ENCODE measurements around the gene PIGH.

PIGH gene

GRCh38 chr14:67573228-67574010 is 26.6 kb downstream of the PIGH start:
- no peak for DNase-seq

GRCh38 chr14:67572608-67573007 is 27.5 kb downstream of the PIGH start:
- DNase-seq, result no peak

- DNase-seq, result no peak
Measured at GRCh38 chr14:67571991-67572323, 28.1 kb downstream of the PIGH start.

GRCh38 chr14:67571275-67571990 is 28.6 kb downstream of the PIGH start:
- peak; percentile 49 for DNase-seq

GRCh38 chr14:67570453-67570852 is 29.6 kb downstream of the PIGH start:
- DNase-seq, result no peak

GRCh38 chr14:67569651-67570290 is 30.3 kb downstream of the PIGH start:
- DNase-seq, result no peak

GRCh38 chr14:67569011-67569650 is 30.9 kb downstream of the PIGH start:
- no peak for DNase-seq

- DNase-seq, result no peak
Measured at GRCh38 chr14:67567654-67568053, 32.4 kb downstream of the PIGH start.

GRCh38 chr14:67566908-67567307 is 33.2 kb downstream of the PIGH start:
- DNase-seq, result no peak

GRCh38 chr14:67564236-67564635 is 35.8 kb downstream of the PIGH start:
- DNase-seq, result no peak

- DNase-seq, result no peak
Measured at GRCh38 chr14:67562776-67563150, 37.3 kb downstream of the PIGH start.

GRCh38 chr14:67562025-67562775 is 37.9 kb downstream of the PIGH start:
- no peak for DNase-seq

- DNase-seq, result no peak
Measured at GRCh38 chr14:67559639-67560038, 40.4 kb downstream of the PIGH start.

GRCh38 chr14:67557656-67558055 is 42.4 kb downstream of the PIGH start:
- DNase-seq, result no peak

GRCh38 chr14:67557118-67557517 is 43.0 kb downstream of the PIGH start:
- DNase-seq, result peak; percentile 14

- DNase-seq, result no peak
Measured at GRCh38 chr14:67556671-67557070, 43.4 kb downstream of the PIGH start.

- DNase-seq, result no peak
Measured at GRCh38 chr14:67555518-67556090, 44.5 kb downstream of the PIGH start.

GRCh38 chr14:67554341-67554740 is 45.7 kb downstream of the PIGH start:
- no peak for DNase-seq

- DNase-seq, result no peak
Measured at GRCh38 chr14:67553547-67553946, 46.5 kb downstream of the PIGH start.

- DNase-seq, result no peak
Measured at GRCh38 chr14:67551940-67552339, 48.1 kb downstream of the PIGH start.

GRCh38 chr14:67551123-67551522 is 48.9 kb downstream of the PIGH start:
- DNase-seq, result no peak

- DNase-seq, result no peak
Measured at GRCh38 chr14:67549734-67550133, 50.3 kb downstream of the PIGH start.

Measured in fibroblast of skin of right quadriceps (primary cell).